Panc1 (cell line): ENCODE data around the gene BARX2. TPM values are rescaled to one million over a fixed set of nuclear protein-coding genes. Genes with fewer than 3 reads are reported as not detected.

Experiments
- ATAC-seq: fragments of 200-7000 bp; cut with Tn5 transposase; 2 replicates; pipeline ENCODE4 v1.9.1; 2020; ENCODE audit warnings: mild to moderate bottlenecking, moderate library complexity
- BruUV-seq: library from RNA; stranded (reverse); fragments of 400-500 nt; replicated peaks from 2 replicates; lab custom pipeline; 2021; lab: Mats Ljungman, UMichigan
- CTCF ChIA-PET: fragments of 300-600 bp; sonication (Branson Sonifier 250); formaldehyde crosslinking; loops from one replicate; lab custom pipeline; 2022; ENCODE audit warnings: antibody characterized with exemption; lab: Charles Lee
- POLR2A ChIA-PET: fragments of 300-600 bp; sonication (Branson Sonifier 250); formaldehyde crosslinking; loops from one replicate; lab custom pipeline; 2022; ENCODE audit warnings: antibody characterized with exemption; lab: Charles Lee
- DNase-seq: peaks from one replicate; pipeline ENCODE4 v3.0.0-alpha.2; 2010; ENCODE audit warnings: low read depth, low spot score
- H3K27ac ChIP-seq: 2 replicates; pipeline ENCODE4 v1.5.1; 2011; ENCODE audit warnings: mild to moderate bottlenecking, low read length, inconsistent platforms
- H3K27me3 ChIP-seq: fragments of 200-500 bp; sonication (Bioruptor generic); 2 replicates; pipeline ENCODE4 v1.6.0; 2014; ENCODE audit warnings: low read length, inconsistent platforms; ENCODE audit not compliant: control insufficient read depth, insufficient read depth
- H3K36me3 ChIP-seq: fragments of 200-500 bp; sonication (Bioruptor generic); 2 replicates; pipeline ENCODE4 v1.5.1; 2014; ENCODE audit warnings: inconsistent platforms, mild to moderate bottlenecking, low read length, moderate library complexity; ENCODE audit not compliant: control insufficient read depth, insufficient read depth
- H3K4me1 ChIP-seq: 2 replicates; pipeline ENCODE4 v1.5.1; 2011; ENCODE audit warnings: inconsistent platforms, mild to moderate bottlenecking, low read length, moderate library complexity; ENCODE audit not compliant: control insufficient read depth, insufficient read depth
- H3K4me3 ChIP-seq, 2 experiments: 2 replicates each; pipeline ENCODE4 v1.5.1; 2011 to 2012; ENCODE audit warnings: low read depth in 2 of 2, low read length in 2 of 2, mild to moderate bottlenecking in 2 of 2, inconsistent platforms in 1 of 2, moderate library complexity in 1 of 2
- H3K9me3 ChIP-seq: fragments of 200-500 bp; sonication (Bioruptor generic); 2 replicates; pipeline ENCODE4 v1.5.1; 2014; ENCODE audit warnings: low read depth, mild to moderate bottlenecking, inconsistent platforms, low read length, moderate library complexity; ENCODE audit not compliant: control insufficient read depth, insufficient read depth
- POLR2AphosphoS5 ChIP-seq: IDR thresholded peaks from 2 replicates; pipeline ENCODE4 v1.6.1; 2012; ENCODE audit warnings: mild to moderate bottlenecking, low read depth, low read length, moderate library complexity
- SIN3A ChIP-seq: IDR thresholded peaks from 2 replicates; pipeline ENCODE4 v1.6.1; 2012; ENCODE audit warnings: low read depth, mild to moderate bottlenecking, low read length, moderate library complexity, borderline replicate concordance; ENCODE audit not compliant: insufficient read depth
- TCF7L2 ChIP-seq: IDR thresholded peaks from 2 replicates; pipeline ENCODE4 v1.6.1; 2011; ENCODE audit warnings: mild to moderate bottlenecking, low read depth, low read length, inconsistent platforms
- in situ Hi-C: cut with HindIII; loops from 2 replicates; pipeline ENCODE4 v1.10.0; 2016; ENCODE audit warnings: low sequenced_read_pairs, low pct_unique_long_range_greater_than_20kb
- intact Hi-C: fragments of 100-400 bp; cut with micrococcal nuclease; formaldehyde crosslinking; loops from one replicate; pipeline ENCODE4 v1.10.0; 2022; ENCODE audit not compliant: unreplicated experiment
- total RNA-seq: library from RNA; stranded (reverse); gene quantifications from one replicate; pipeline ENCODE4 v1.2.1, GENCODE V29; 2021; ENCODE audit not compliant: unreplicated experiment
- TF ChIP-seq, protein P1 (sequence below), 2 experiments: IDR thresholded peaks; 2 replicates each; pipeline ENCODE4 v1.6.1; 2011 to 2012; ENCODE audit warnings: low read depth in 2 of 2, control low read depth in 1 of 2, low read length in 1 of 2, mild to moderate bottlenecking in 1 of 2, moderate library complexity in 1 of 2; ENCODE audit not compliant: insufficient read depth in 1 of 2
- TF ChIP-seq, protein P2 (sequence below): fragments of 450-650 bp; IDR thresholded peaks from 2 replicates; pipeline ENCODE4 v1.5.1; 2017; ENCODE audit warnings: mild to moderate bottlenecking

Gene BARX2
- total RNA-seq, 1 experiment from 2014 or later, result 3.9 TPM

DNA sequence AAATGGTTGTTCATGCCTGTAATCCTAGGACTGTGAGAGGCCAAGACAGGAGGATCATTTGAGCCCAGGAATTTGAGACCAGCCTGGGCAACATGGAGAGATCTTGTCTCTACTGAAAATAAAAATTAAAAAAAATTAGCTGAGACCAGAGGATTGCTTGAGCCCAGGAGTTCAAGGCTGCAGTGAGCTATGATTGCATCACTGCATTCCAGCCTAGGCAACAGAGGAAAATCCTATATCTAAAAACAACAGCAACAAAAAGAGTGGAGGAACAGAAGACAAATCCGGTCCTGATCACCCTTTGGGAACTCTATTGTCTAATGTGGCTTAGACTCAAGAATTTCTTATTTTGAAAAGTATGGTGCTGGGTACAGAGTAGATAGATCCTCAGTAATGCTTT is 17.3 kb downstream of the BARX2 start:
- no peak for DNase-seq
- no peak overlapping the region for H3K4me3 ChIP-seq
- in situ Hi-C loops, result no loop called here
- TF ChIP-seq, protein P1, sequence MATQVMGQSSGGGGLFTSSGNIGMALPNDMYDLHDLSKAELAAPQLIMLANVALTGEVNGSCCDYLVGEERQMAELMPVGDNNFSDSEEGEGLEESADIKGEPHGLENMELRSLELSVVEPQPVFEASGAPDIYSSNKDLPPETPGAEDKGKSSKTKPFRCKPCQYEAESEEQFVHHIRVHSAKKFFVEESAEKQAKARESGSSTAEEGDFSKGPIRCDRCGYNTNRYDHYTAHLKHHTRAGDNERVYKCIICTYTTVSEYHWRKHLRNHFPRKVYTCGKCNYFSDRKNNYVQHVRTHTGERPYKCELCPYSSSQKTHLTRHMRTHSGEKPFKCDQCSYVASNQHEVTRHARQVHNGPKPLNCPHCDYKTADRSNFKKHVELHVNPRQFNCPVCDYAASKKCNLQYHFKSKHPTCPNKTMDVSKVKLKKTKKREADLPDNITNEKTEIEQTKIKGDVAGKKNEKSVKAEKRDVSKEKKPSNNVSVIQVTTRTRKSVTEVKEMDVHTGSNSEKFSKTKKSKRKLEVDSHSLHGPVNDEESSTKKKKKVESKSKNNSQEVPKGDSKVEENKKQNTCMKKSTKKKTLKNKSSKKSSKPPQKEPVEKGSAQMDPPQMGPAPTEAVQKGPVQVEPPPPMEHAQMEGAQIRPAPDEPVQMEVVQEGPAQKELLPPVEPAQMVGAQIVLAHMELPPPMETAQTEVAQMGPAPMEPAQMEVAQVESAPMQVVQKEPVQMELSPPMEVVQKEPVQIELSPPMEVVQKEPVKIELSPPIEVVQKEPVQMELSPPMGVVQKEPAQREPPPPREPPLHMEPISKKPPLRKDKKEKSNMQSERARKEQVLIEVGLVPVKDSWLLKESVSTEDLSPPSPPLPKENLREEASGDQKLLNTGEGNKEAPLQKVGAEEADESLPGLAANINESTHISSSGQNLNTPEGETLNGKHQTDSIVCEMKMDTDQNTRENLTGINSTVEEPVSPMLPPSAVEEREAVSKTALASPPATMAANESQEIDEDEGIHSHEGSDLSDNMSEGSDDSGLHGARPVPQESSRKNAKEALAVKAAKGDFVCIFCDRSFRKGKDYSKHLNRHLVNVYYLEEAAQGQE (IDR thresholded peaks at IDR 0.05; ENCODE audit: insufficient read depth in 1 of 2, low read depth in 2 of 2, low read length in 1 of 2), result no peak
- TF ChIP-seq SIN3A (no peak), POLR2AphosphoS5 (no peak), TCF7L2 (no peak)
- TF ChIP-seq, protein P2, sequence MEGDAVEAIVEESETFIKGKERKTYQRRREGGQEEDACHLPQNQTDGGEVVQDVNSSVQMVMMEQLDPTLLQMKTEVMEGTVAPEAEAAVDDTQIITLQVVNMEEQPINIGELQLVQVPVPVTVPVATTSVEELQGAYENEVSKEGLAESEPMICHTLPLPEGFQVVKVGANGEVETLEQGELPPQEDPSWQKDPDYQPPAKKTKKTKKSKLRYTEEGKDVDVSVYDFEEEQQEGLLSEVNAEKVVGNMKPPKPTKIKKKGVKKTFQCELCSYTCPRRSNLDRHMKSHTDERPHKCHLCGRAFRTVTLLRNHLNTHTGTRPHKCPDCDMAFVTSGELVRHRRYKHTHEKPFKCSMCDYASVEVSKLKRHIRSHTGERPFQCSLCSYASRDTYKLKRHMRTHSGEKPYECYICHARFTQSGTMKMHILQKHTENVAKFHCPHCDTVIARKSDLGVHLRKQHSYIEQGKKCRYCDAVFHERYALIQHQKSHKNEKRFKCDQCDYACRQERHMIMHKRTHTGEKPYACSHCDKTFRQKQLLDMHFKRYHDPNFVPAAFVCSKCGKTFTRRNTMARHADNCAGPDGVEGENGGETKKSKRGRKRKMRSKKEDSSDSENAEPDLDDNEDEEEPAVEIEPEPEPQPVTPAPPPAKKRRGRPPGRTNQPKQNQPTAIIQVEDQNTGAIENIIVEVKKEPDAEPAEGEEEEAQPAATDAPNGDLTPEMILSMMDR, result no peak
- peaks cover 4% of the 10 kb centered on the region; the same call in 1 of the 2 replicates for H3K27me3 ChIP-seq
- no peaks in the 10 kb centered on the region for H3K36me3 ChIP-seq
- CTCF ChIA-PET, result no interaction called here
- H3K9me3 ChIP-seq, result no peaks in the 10 kb centered on the region
- H3K27ac ChIP-seq, result no peak overlapping the region
- ATAC-seq, result no peak
- no TSS peak for BruUV-seq
- intact Hi-C loops, result no loop called here
- no peaks in the 10 kb centered on the region; the same call in 1 of the 2 replicates for H3K4me1 ChIP-seq
- POLR2A ChIA-PET, result no interaction called here

DNA sequence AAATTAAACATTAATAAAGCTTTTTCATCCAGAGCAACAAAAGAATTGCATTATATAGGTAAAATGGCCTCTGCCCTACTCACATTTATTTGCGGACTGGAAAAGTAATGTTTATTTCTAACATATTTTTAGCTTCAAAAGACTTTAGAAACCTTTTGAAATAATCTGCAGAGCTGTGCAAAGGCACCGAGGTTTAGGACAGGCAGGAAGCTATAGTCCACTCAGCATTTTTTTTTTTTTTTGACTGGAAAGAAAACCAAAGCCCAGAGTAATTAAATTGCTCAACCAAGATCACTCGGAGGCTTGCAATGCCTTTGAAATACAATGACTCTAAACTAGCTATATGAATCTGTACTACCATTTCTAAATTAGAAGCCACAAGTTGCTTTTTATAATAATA is 19.1 kb downstream of the BARX2 start:
- no TSS peak for BruUV-seq
- Histone ChIP-seq H3K4me3 (no peak overlapping the region), H3K9me3 (no peaks in the 10 kb centered on the region), H3K36me3 (no peaks in the 10 kb centered on the region), H3K27ac (no peak overlapping the region), H3K27me3 (peaks cover 2% of the 10 kb centered on the region; the same call in 1 of the 2 replicates), H3K4me1 (no peaks in the 10 kb centered on the region; the same call in 1 of the 2 replicates)
- ChIA-PET POLR2A (interaction anchor here (0.6 kb wide), 1 partner anchor 41 kb away, joined by 3 read pairs; no protein-coding TSS in a partner anchor), CTCF (no interaction called here)
- no peak for DNase-seq
- intact Hi-C loops (no loop called here), in situ Hi-C loops (no loop called here)
- no peak for ATAC-seq
- TF ChIP-seq POLR2AphosphoS5 (no peak), SIN3A (no peak), TCF7L2 (no peak)
- TF ChIP-seq, protein P2, result no peak
- TF ChIP-seq, protein P1 (IDR thresholded peaks at IDR 0.05; ENCODE audit: insufficient read depth in 1 of 2, low read depth in 2 of 2, low read length in 1 of 2), result no peak
